ENCODE data around the gene CFAP43.
"Not testable (repeated sequence)": the region's sequence is repeated elsewhere in the genome, so short reads cannot be mapped to it uniquely, and the experiment has no call there.

CFAP43 gene

DNA sequence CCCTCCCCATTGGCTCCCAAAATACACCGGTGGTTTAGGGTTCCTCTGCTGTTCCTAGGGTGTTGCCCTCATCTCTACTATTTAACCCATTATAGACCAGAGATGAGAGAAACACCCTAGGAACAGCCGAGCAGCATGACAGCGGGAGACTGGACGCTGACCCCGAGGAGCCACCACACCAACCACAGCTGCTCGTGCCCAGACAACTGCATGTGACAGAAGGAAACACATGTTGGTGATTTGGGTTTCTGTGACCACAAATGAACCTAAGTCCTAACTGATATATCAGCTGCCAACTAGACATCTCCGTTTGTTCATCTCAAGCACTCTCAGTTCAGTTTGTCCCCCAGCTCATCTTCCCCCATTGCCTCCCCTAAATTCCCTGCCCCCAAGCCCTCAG, 13.4 kb downstream of the CFAP43 start:
- no peak for DNase-seq

DNA sequence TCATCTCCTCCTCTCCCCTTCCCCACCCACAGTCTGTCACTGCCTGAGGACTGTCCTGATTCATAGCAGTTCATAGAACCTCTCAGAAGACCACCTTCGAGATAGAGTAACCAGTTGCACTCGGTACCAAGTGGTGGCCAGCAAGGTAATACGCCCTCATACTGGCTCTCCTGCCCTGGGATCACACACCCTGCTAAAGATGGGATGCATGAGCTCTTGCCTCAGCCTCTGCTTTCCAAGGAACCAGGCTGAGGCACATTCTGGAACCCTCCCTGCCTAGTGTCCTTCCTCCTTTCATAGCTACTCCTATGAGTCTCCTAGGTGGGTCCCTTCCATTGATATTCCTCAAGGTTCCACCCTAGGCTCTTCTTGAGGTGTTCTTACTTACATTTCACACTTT, 15.5 kb downstream of the CFAP43 start:
- DNase-seq = no peak

DNA sequence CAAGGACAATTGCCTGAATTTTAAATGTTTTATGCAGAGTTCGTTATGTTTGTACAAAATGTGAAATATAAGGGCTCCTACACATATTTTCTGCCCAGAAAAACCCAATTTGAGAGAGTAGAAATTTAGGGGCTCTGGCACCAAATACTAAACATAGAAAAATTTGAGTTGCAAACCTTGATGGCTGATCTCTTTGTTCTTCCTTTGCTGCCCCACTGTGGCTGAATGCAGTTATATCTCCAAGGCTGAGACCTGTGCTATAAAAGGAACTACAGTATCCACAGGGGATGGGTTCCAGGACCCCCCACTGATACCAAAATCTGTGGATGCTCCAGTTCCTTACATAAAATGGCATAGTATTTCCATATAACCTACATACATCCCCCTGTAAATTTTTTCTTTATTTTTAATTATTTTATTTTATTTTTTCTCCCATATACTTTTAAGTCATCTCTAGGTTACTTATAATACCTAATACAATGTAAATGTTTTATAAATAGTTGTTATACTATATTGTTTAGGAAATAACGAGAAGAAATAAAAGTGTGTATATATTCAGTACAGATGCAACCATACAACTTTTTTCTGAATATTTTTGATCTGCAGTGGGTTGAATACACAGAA, 22.5 kb downstream of the CFAP43 start:
- peak; percentile 28 for DNase-seq

DNA sequence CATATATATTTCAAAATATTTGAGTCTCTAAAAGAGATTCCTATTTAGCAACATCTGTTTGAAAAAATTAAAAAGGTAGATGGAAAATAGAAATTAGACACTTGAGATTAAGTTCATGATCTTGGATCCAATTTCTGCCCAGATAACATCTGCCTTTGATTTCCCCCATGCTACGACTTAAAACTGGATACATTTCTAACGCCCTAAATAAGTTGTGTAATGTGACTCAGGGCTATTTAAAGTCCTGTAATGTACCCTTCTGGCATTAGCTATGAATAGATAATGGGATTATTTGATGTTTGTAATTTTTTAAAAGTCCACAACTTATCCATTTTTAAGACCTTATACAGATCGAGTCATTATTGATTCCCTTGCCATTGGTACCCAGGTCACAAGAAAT, 23.4 kb downstream of the CFAP43 start:
- DNase-seq = no peak

DNA sequence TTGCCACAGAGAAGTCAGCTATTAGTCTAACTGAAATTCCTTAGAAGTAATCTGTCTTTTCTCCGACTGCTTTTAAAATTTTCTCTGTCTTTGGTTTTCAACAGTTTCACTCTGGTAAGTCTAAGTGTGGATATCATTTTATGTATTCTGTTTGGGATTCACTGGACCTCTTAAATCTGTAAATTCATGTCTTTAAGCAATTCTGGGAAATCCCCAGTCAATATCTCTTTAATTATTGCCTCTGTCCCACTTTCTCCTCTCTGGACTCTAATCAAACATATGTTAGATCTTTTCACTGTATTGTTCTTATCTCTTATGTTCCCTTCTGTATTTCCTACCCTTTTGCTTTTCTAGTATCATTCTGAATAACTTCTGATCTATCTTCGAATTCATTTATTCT, 29.9 kb downstream of the CFAP43 start:
- DNase-seq = no peak

DNA sequence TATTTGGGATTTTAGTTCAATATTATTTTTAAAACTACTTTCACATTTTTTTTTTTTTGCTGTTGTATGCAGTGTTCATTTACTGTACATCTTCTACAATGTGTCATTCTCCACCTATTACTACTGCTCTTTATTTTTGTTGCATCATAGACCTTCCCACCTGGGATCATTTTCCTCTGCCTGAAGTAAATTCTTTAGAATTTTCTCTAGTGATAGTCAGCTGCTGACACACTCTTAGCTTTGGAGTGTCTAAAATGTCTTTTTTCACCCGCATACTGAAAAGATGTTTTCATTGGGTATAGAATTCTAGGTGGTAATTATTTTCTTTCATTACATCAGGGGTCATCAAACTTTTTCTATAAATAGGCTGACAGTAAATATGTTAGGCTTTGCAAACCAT, 30.5 kb downstream of the CFAP43 start:
- DNase-seq = no peak

DNA sequence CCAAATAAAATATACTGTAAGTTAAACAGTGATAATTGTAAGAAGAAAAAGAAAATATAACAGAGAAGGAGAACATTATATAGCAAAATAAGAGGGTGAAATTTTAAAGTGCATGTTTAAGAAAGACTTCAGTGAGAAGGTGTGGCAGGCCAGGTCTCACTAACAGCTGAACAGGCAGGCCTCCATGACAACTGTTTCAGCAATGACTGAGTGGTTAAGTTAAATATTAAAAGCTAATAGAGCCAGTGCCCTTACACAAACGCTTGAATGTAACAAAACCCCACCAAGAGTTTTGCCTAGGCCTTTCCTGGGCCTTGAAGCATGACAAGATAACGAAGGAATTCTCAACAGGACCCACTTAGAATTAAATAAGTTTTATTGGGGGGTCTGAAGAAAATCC, 32.6 kb downstream of the CFAP43 start:
- DNase-seq = no peak

DNA sequence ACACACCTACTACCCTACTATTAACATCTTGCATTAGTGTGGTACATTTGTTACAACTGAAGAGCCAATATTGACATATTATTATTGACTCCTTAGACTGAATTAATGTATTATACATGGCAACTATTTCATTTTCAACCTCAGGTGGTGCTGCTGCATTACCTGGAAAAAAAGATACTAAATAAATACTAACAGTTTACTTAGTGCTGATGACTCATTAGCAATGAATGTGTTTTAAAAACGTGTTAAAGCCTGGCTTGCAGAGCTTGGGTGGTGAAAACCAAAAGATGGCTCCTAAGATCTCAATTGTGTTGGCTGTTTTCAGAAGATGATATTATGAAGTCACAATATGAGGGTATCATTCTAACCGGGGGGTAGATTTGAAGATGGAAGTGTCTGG, 34.8 kb downstream of the CFAP43 start:
- DNase-seq = no peak

DNA sequence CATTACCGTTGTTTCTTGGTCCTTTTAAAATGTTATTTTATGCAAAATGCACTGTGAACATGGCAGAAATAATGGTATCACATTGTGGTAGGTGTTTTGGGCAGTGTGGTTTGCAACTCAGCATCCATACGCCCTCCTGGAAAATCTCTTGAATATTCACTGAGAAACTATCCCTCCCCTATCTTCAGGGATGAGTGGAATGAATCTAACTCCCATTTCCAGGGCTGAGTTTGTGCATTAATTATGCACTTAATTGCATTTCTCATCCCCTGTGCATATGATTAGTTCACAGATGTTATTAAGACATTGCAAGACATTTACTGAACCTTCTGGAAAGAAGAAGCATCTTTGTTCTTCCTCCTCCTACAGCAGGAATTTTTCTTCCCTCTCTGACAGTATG, 36.5 kb downstream of the CFAP43 start:
- no peak for DNase-seq

DNA sequence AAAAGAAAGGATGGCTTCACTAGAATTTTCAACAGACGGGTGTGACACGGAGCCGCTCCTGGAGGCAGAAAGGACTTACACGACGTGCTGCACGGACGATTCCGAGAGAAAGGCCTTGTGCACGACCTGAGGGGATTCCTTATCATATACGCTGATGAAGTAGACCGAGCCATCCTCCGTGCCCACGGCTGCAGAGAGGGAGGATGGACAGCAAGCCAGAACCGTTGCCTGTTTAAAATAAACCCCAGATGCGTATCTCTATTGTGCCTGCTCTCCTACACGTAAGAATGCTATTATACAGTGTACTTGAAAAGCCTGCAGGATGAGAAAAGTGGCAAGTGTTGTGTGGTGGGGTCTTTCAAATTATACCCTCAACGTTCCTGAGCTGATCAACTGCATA, 38.4 kb downstream of the CFAP43 start:
- DNase-seq = no peak

DNA sequence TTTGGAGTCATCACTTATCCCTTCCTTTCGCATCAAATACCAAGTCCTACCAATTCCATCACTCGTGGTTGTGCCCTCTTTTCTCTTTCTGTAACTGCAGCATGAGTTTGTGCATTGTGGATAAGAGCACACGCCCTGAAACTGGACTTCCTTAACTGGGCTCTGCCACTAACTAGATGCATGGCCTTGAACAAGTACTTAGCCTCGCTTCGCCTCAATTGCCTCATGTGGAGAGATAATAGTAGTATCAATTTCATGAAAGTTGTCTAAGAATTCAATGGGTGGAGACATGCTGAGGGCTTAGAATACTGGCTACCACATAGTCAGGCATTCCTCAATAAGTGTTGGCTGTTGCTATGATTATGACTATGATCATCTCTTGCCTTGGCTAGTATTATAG, 41.5 kb downstream of the CFAP43 start:
- no peak for DNase-seq

DNA sequence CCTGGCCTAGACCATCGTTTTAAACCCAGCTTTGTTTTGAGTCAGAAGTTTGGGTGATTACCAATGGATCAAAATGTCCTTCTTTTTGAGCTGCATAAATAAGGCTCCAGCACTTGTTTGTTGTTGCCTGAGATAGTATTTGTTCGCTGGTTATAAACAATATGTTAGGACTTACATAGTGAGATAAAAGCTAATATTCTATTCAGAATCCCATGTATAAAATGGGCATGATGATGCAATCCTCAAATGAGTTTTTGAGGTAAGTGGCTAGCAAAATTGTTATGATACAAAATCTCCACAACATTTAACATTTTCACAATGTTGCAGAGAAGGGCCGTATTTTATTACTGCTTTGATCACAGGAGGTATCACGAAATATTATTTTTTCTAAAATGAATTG, 48.5 kb downstream of the CFAP43 start:
- DNase-seq = no peak

DNA sequence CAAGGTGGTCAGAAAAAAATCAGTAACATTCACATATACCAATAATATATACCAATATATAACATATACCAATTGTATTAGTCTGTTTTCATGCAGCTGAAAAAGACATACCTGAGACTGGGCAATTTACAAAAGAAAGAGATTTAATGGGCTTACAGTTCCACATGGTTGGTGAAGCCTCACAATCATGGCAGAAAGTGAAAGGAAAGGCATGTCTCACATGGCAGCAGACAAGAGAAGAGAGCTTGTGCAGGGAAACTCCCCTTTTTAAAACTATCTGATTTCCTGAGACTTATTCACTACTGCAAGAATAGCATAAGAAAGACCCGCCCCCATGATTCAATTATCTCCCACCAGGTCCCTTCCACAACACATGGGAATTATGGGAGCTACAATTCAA, 58.0 kb downstream of the CFAP43 start:
- DNase-seq = not testable (repeated sequence)

DNA sequence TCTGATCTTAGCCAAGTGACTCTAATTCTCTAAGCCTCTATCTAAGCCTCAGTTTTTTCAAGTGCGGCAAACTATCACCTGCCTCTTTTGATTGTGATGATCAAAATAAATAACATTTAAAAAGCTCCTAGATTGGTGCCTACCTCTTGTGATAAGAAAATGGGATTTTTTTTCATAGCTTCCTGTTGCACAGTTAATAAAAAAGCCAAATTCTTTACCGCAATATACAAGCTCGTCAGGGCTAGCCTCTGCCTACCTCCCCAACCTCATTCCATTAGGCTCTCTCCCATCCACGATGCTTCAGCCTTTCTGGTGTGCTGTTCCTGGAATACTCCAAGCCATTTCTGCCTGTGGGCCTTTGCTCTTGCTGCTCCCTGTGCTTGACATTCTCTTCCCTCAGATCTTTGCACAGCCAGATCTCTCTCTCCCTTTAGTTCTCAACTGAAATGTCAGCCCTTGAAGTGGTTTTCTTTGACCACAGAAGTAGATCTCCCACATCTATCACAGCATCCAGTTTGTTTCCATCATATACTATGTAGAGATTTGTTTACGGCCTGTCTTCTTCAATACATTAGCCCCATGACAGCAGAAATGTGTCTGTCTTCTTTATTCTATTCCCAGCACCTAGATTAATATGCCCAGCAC, 61.4 kb downstream of the CFAP43 start:
- DNase-seq = no peak

DNA sequence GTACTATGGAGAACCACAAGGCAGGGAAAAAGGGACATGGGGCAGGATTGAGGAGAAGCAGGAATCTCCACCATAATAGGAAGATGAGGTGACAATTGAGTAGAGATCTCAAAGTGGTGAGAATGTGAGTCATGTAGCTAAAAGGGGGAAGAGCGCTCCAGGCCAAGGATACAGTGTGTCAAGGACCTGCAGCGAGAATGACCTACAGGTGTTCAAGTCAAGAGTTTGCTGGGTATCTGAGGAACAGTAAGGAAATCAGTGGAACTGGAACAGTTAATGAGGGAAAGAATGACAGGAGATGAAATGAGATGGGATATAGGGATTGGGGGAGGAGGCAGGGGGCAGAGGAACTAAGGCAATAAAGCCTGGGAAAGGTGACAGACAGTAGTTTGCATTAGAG, 76.6 kb downstream of the CFAP43 start:
- no peak for DNase-seq

DNA sequence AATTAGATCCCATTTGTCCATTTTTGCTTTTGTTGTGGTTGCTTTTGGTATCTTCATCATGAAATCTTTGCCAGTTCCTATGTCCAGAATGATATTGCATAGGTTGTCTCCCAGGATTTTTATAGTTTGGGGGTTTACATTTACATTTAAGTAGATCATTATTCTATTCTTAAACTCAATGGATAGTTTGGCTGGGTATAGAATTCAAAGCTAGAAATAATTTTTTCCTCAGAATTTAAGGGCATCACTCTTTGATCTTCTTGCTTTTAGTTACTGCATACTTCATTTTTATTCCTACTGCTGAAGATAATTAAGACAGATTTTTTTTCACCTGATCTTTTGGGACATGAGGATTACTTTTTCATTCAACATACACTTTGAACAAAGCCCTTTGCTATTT, 80.4 kb downstream of the CFAP43 start:
- no peak for DNase-seq

DNA sequence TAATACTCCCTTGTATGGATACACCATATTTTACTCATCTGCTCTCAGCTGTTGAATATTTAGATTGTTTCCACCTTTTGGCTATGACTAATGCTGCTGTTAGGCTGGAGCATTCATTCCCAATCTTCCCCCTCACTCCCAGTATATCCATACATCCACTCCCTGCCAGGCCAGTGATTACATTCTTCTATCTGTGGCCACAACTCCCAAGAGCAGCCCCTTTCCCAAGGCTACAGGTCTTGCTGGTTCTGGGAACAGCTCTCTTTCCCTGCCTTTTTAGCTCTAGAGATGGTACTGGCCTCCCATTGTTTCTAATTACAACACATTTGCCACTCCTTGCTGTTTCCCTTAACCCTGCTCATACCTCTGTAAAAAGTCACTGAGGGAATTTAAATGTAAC, 82.0 kb downstream of the CFAP43 start:
- DNase-seq = no peak

DNA sequence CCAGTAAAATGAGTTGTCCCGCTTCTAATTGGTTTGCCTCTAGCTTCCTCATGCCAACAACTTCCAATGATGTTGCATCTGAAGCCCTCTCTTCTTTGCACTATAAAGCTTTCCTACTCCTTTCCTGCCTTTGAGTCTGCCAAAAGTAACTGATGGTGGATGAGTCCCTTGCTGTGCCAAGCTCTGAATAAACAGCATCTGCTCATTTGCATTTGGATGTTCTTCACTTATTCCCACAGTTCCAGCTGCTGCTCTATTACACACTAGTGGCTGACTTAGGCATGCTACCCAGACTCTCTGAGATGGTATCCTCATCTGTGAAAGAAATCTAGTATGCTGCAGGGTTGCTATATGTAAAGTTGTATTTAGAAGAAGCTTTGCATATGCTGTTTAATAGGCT, 85.3 kb downstream of the CFAP43 start:
- DNase-seq = no peak

DNA sequence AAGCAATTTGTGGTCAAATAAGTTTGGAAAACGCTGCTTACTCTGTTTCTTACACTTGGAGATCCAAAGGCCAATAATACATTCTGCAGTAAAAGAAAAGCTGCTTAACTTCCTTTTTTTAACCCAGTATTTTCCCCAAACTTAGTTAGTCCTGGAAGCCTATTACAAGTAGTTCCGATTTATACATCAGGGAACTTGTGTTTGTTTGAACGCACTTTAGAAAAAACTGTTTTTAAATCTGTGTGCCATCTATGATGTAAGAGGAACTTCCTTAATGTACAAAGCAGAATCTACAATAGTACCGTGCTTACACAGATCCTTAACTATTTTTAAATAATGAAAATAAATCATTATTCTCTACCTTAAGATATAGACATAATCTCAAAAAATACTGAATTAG, 87.2 kb downstream of the CFAP43 start:
- DNase-seq = no peak

DNA sequence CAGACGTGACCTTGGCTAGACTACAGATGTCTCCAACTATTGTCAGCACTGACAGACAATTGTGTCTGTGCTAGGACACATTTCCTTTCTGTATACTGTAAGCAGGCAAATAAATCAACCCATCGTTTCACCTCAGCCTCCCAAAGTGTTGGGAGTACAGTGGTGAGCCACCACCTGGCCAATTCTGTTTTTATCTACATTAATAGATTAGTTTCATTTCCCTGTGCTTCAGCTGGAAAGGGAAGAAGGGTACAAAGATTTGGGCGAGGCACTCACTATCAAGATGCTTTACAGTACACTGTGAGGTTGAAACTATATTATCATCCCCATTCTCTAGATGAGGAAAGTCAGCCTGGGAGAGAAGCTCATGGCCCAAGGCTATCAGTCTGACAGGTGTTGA, 88.3 kb downstream of the CFAP43 start:
- no peak for DNase-seq

DNA sequence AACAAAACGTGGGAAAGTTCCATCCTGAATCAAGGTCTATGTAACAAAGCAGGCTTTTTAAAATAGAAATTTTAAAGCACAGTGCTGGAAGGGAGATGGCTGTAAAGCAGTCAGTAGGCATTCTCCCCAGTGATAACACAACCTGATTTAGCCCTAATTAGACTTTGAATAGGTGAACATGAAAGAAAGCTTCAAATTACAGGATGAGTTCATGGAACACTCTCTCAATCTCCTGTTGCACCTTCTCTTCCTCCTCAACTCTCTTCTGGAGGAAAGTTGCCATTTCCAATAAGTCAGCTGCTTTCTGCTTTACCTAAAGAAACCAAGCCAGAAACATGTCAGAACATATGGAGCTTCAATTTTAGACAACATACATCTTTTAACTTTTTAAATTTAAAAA, 90.1 kb downstream of the CFAP43 start:
- DNase-seq = no peak

DNA sequence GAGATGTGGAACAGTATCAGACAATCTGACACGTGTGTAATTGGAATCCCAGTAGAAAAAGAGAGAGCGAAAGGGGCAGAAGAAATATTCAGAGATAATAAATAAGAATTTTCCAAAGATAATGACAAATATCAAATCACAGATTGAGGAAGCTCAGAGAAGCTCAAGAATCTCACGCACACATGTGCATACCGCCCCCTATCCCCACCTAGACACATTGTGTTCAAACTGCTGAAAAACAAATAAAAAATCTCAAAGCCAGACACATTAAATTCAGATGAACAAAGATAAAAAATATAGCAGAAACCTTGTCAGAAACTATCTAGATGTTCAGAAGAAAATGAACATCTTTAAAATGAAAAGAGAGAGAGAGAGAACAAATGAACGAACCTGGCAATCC, 92.9 kb downstream of the CFAP43 start:
- no peak for DNase-seq

DNA sequence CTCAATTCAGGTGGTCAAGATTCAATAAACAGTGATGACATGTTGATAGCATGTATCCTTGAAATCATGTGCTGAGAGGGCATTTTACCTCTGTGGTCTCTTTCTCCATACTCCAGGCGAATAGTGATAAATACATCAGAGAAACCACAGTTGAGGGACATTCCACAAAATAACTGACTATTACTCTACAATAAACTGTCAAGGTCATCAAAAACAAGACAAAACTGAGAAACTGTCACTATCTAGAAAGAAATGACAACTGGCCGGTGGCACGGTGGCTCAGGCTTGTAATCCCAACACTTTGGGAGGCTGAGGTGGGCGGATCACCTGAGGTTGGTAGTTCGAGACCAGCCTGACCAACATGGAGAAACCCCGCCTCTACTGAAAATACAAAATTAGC, 94.0 kb downstream of the CFAP43 start:
- DNase-seq = no peak

DNA sequence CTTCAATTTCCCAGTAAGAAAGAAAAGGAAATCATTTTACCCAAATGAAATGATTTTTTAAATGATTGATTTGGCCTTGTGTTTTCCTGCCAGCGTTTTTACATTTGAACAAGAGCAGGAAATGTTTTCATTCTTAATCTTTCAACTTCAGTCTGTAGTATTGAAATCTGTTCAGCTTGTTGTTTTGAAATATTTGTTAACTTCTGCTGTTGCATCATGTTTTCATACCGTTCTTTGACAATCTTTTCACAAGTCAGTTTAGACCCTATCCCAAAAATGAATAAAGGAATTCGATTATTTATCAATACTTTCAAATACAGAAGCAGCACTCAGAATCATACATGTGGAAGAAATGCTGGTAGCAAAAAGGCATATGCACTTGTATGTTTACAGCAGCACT, 102.1 kb downstream of the CFAP43 start:
- DNase-seq = no peak

DNA sequence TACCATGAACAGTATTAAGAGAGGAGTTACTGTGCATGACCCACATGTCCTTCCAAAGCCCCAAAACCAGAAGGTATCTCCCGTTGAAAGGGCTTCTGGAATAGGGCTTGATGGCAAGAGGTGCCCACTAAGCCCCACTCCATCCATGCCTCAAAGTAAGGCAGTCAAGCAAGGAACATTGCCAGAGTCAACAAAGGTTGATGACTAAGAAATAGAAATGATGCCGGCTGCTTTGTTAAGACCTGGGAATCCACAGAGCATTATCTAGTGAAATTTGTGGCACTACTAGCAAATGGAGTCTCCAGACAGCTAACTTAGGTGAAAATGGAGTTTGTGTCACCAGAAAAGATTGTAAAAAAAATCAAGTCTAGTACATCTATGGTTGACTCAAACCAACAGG, 104.0 kb downstream of the CFAP43 start:
- no peak for DNase-seq

All from right hindlimb (tissue), 1 donor.